Measurements from ENCODE around the gene IKZF1. TPM values are rescaled to one million over a fixed set of nuclear protein-coding genes. Genes with fewer than 3 reads are reported as not detected.

Gene IKZF1
- total RNA-seq, 1 experiment from 2014 or later, result 0.57 TPM

GRCh38 chr7:50352751-50353150, 48.2 kb downstream of the IKZF1 start:
- H3K36me3 ChIP-seq (ENCODE audit: control insufficient read depth in 1 of 2, insufficient read depth in 2 of 2, low read length in 2 of 2), result no peaks in the 10 kb centered on the region
- no peaks in the 10 kb centered on the region for H3K9me2 ChIP-seq (ENCODE audit: insufficient read depth)
- TF ChIP-seq EGR1 (IDR thresholded peaks at IDR 0.05; ENCODE audit: low read depth), result no peak
- no peak for TF ChIP-seq ZNF274 (IDR thresholded peaks at IDR 0.05; ENCODE audit: low read depth, low read length)
- no peak for TF ChIP-seq MAX (IDR thresholded peaks at IDR 0.05)
- no peak for TF ChIP-seq SRF (IDR thresholded peaks at IDR 0.05; ENCODE audit: low read depth)
- TF ChIP-seq ZBTB33 (IDR thresholded peaks at IDR 0.05; ENCODE audit: extremely low read depth, insufficient replicate concordance, low read length), result no peak
- TF ChIP-seq FOSL1 (IDR thresholded peaks at IDR 0.05; ENCODE audit: low read depth), result no peak
- TF ChIP-seq YY1 (IDR thresholded peaks at IDR 0.05; ENCODE audit: extremely low read depth, insufficient replicate concordance, low read depth, low read length), result no peak
- TF ChIP-seq JUND (IDR thresholded peaks at IDR 0.05), result no peak
- TF ChIP-seq RAD21 (IDR thresholded peaks at IDR 0.05; ENCODE audit: low read depth), result no peak
- H2AFZ ChIP-seq (ENCODE audit: low read depth, low read length, poor library complexity, severe bottlenecking), result no peak overlapping the region
- no peak overlapping the region for H3K4me2 ChIP-seq (ENCODE audit: low read length)
- H3K4me3 ChIP-seq (replicated peaks in 1 of 2; ENCODE audit: low read depth in 1 of 2, low read length in 2 of 2), result no peak overlapping the region
- no TSS peak for BruUV-seq (replicated peaks)
- H3K9me3 ChIP-seq (ENCODE audit: control insufficient read depth in 1 of 2, insufficient read depth in 1 of 2, low read depth in 1 of 2, low read length in 2 of 2), result no peaks in the 10 kb centered on the region
- ChIA-PET CTCF (no interaction called here), RAD21 (ENCODE audit: low non-redundant PET in 1 of 2, low total read pairs in 2 of 2, uncharacterized antibody in 2 of 2, unreplicated experiment in 2 of 2) (no interaction called here), POLR2A (no interaction called here)
- H3K4me1 ChIP-seq (ENCODE audit: control insufficient read depth in 1 of 2, insufficient read depth in 2 of 2, low read length in 2 of 2), result no peaks in the 10 kb centered on the region
- no peak overlapping the region for H3K9ac ChIP-seq (ENCODE audit: low read length)
- no peaks in the 10 kb centered on the region for H4K20me1 ChIP-seq (ENCODE audit: insufficient read depth)
- H3K27me3 ChIP-seq (ENCODE audit: insufficient read depth, low read length), result no peaks in the 10 kb centered on the region
- intact Hi-C loops (cut with micrococcal nuclease), result no loop called here
- H3K79me2 ChIP-seq (ENCODE audit: insufficient read depth, low read length), result no peaks in the 10 kb centered on the region
- no peak overlapping the region for H3K27ac ChIP-seq (ENCODE audit: low read depth, low read length)
- ATAC-seq, result no peak
- no peak for DNase-seq (ENCODE audit: low read depth, low spot score)

GRCh38 chr7:50353201-50353600, 48.7 kb downstream of the IKZF1 start:
- Histone ChIP-seq H3K4me2 (ENCODE audit: low read length) (no peak overlapping the region), H3K9me2 (ENCODE audit: insufficient read depth) (no peaks in the 10 kb centered on the region), H2AFZ (ENCODE audit: low read depth, low read length, poor library complexity, severe bottlenecking) (no peak overlapping the region), H3K9me3 (ENCODE audit: control insufficient read depth in 1 of 2, insufficient read depth in 1 of 2, low read depth in 1 of 2, low read length in 2 of 2) (no peaks in the 10 kb centered on the region), H3K4me1 (ENCODE audit: control insufficient read depth in 1 of 2, insufficient read depth in 2 of 2, low read length in 2 of 2) (no peaks in the 10 kb centered on the region), H4K20me1 (ENCODE audit: insufficient read depth) (no peaks in the 10 kb centered on the region), H3K4me3 (replicated peaks in 1 of 2; ENCODE audit: low read depth in 1 of 2, low read length in 2 of 2) (no peak overlapping the region), H3K27ac (ENCODE audit: low read depth, low read length) (no peak overlapping the region), H3K27me3 (ENCODE audit: insufficient read depth, low read length) (no peaks in the 10 kb centered on the region), H3K79me2 (ENCODE audit: insufficient read depth, low read length) (no peaks in the 10 kb centered on the region), H3K36me3 (ENCODE audit: control insufficient read depth in 1 of 2, insufficient read depth in 2 of 2, low read length in 2 of 2) (no peaks in the 10 kb centered on the region), H3K9ac (ENCODE audit: low read length) (no peak overlapping the region)
- no peak for TF ChIP-seq YY1 (IDR thresholded peaks at IDR 0.05; ENCODE audit: extremely low read depth, insufficient replicate concordance, low read depth, low read length)
- no peak for TF ChIP-seq ZNF274 (IDR thresholded peaks at IDR 0.05; ENCODE audit: low read depth, low read length)
- no peak for TF ChIP-seq SP1 (IDR thresholded peaks at IDR 0.05; ENCODE audit: low read depth)
- TF ChIP-seq ATF3 (IDR thresholded peaks at IDR 0.05), result no peak
- TF ChIP-seq JUND (IDR thresholded peaks at IDR 0.05), result no peak
- no peak for TF ChIP-seq ZBTB33 (IDR thresholded peaks at IDR 0.05; ENCODE audit: extremely low read depth, insufficient replicate concordance, low read length)
- TF ChIP-seq SIN3A (IDR thresholded peaks at IDR 0.05; ENCODE audit: low read depth), result no peak
- no peak for TF ChIP-seq RAD21 (IDR thresholded peaks at IDR 0.05; ENCODE audit: low read depth)
- TF ChIP-seq ELF1 (IDR thresholded peaks at IDR 0.05; ENCODE audit: borderline replicate concordance, low read depth), result no peak
- no peak for TF ChIP-seq POLR2A (IDR thresholded peaks at IDR 0.05; ENCODE audit: borderline replicate concordance, extremely low read depth, insufficient read depth, insufficient read length)
- TF ChIP-seq CEBPB (IDR thresholded peaks at IDR 0.05; ENCODE audit: low read depth), result no peak
- DNase-seq (ENCODE audit: low read depth, low spot score) (no peak), ATAC-seq (no peak)
- intact Hi-C loops (cut with micrococcal nuclease), result no loop called here
- BruUV-seq (replicated peaks), result no TSS peak
- POLR2A ChIA-PET, result no interaction called here
- RAD21 ChIA-PET (ENCODE audit: low non-redundant PET in 1 of 2, low total read pairs in 2 of 2, uncharacterized antibody in 2 of 2, unreplicated experiment in 2 of 2), result no interaction called here
- CTCF ChIA-PET, result no interaction called here
